WTC11 (cell line): Measurements from ENCODE around the gene BCAS3. TPM values are rescaled to one million over a fixed set of nuclear protein-coding genes. Genes with fewer than 3 reads are reported as not detected.

Experiments used
- ATAC-seq: fragments of 200-7000 bp; cut with Tn5 transposase; 2 replicates; pipeline ENCODE4 v1.10.0; 2021; ENCODE audit warnings: mild to moderate bottlenecking, moderate library complexity
- CTCF ChIA-PET: fragments of 300-600 bp; sonication (Branson Sonifier 250); formaldehyde crosslinking; loops from one replicate; lab custom pipeline; 2021; ENCODE audit warnings: antibody characterized with exemption; lab: Charles Lee
- POLR2A ChIA-PET: fragments of 350-600 bp; sonication (Branson Sonifier 250); formaldehyde crosslinking; loops from one replicate; lab custom pipeline; 2021; ENCODE audit warnings: antibody characterized with exemption; lab: Charles Lee
- DNase-seq: peaks from one replicate; pipeline ENCODE4 v3.0.0; 2021; ENCODE audit warnings: low spot score
- H3K27ac Mint-ChIP-seq: 2 replicates; pipeline ENCODE4 v1.8.0; 2021; ENCODE audit warnings: mixed read lengths
- H3K27me3 Mint-ChIP-seq: 2 replicates; pipeline ENCODE4 v1.8.0; 2021; ENCODE audit warnings: low read depth, mild to moderate bottlenecking, moderate library complexity, mixed read lengths
- H3K36me3 Mint-ChIP-seq: 2 replicates; pipeline ENCODE4 v1.8.0; 2021; ENCODE audit warnings: mixed read lengths
- H3K4me1 Mint-ChIP-seq: 2 replicates; pipeline ENCODE4 v1.8.0; 2022; ENCODE audit warnings: mixed read lengths
- H3K4me3 Mint-ChIP-seq: 2 replicates; pipeline ENCODE4 v1.8.0; 2021; ENCODE audit warnings: mild to moderate bottlenecking, moderate library complexity, mixed read lengths
- H3K9me3 Mint-ChIP-seq: 2 replicates; pipeline ENCODE4 v1.8.0; 2021; ENCODE audit warnings: mixed read lengths
- ATF1 ChIP-seq: sonication (generic); formaldehyde crosslinking; IDR thresholded peaks from 2 replicates; pipeline ENCODE4 v1.8.1; 2023; ENCODE audit warnings: mild to moderate bottlenecking, moderate library complexity, missing genetic modification reagents
- CBFB ChIP-seq: sonication (generic); formaldehyde crosslinking; IDR thresholded peaks from 2 replicates; pipeline ENCODE4 v1.8.1; 2022; ENCODE audit warnings: mild to moderate bottlenecking, low read depth, missing genetic modification reagents
- FOXK1 ChIP-seq: sonication (generic); formaldehyde crosslinking; IDR thresholded peaks from 2 replicates; pipeline ENCODE4 v1.8.0; 2022; ENCODE audit warnings: mild to moderate bottlenecking, moderate library complexity, missing genetic modification reagents
- GRHL2 ChIP-seq: fragments of 250-450 bp; sonication (Bioruptor Pico); IDR thresholded peaks from 2 replicates; pipeline ENCODE4 v1.8.0; 2022; ENCODE audit warnings: mild to moderate bottlenecking, moderate library complexity; ENCODE audit not compliant: insufficient replicate concordance, severe bottlenecking
- HMGA2 ChIP-seq: fragments of 250-450 bp; sonication (Bioruptor Pico); IDR thresholded peaks from 2 replicates; pipeline ENCODE4 v1.4.0; 2021; ENCODE audit warnings: mild to moderate bottlenecking, moderate library complexity
- IRF2 ChIP-seq: sonication (generic); formaldehyde crosslinking; IDR thresholded peaks from 2 replicates; pipeline ENCODE4 v1.8.0; 2022; ENCODE audit warnings: low read depth, missing genetic modification reagents, borderline replicate concordance
- NR2C2 ChIP-seq: sonication (generic); formaldehyde crosslinking; IDR thresholded peaks from 2 replicates; pipeline ENCODE4 v1.8.0; 2022; ENCODE audit warnings: mild to moderate bottlenecking, missing genetic modification reagents
- ZNF121 ChIP-seq: sonication (generic); formaldehyde crosslinking; IDR thresholded peaks from 2 replicates; pipeline ENCODE4 v1.8.0; 2023; ENCODE audit warnings: missing genetic modification reagents
- ZNF138 ChIP-seq: sonication (generic); formaldehyde crosslinking; conservative IDR thresholded peaks from 2 replicates; pipeline ENCODE4 v1.8.1; 2022; ENCODE audit warnings: mild to moderate bottlenecking, moderate library complexity, missing genetic modification reagents
- ZNF219 ChIP-seq: sonication (generic); formaldehyde crosslinking; IDR thresholded peaks from 2 replicates; pipeline ENCODE4 v1.8.0; 2023; ENCODE audit warnings: missing genetic modification reagents, mild to moderate bottlenecking, borderline replicate concordance
- ZNF232 ChIP-seq: sonication (generic); formaldehyde crosslinking; IDR thresholded peaks from 2 replicates; pipeline ENCODE4 v1.8.0; 2022; ENCODE audit warnings: mild to moderate bottlenecking, missing genetic modification reagents
- total RNA-seq: library from RNA; stranded (reverse); gene quantifications from 3 replicates; pipeline ENCODE4 v1.2.3, GENCODE V29; 2021
- TF ChIP-seq, protein P1 (sequence below): fragments of 250-450 bp; sonication (Bioruptor Pico); IDR thresholded peaks from 2 replicates; pipeline ENCODE4 v1.9.0; 2021; ENCODE audit warnings: mild to moderate bottlenecking, borderline replicate concordance
- TF ChIP-seq, protein P2 (sequence below): sonication (generic); formaldehyde crosslinking; IDR thresholded peaks from 2 replicates; pipeline ENCODE4 v1.8.0; 2022; ENCODE audit warnings: mild to moderate bottlenecking, missing genetic modification reagents
- TF ChIP-seq, protein P3 (sequence below): sonication (generic); formaldehyde crosslinking; IDR thresholded peaks from 2 replicates; pipeline ENCODE4 v1.8.1; 2022; ENCODE audit warnings: mild to moderate bottlenecking, moderate library complexity, missing genetic modification reagents
- TF ChIP-seq, protein P4 (sequence below): sonication (generic); formaldehyde crosslinking; IDR thresholded peaks from 2 replicates; pipeline ENCODE4 v1.8.1; 2023; ENCODE audit warnings: mild to moderate bottlenecking, missing genetic modification reagents, moderate library complexity
- TF ChIP-seq, protein P5 (sequence below): sonication (generic); formaldehyde crosslinking; IDR thresholded peaks from 2 replicates; pipeline ENCODE4 v1.8.1; 2023; ENCODE audit warnings: mild to moderate bottlenecking, missing genetic modification reagents, moderate library complexity
- TF ChIP-seq, protein P6 (sequence below): sonication (generic); formaldehyde crosslinking; IDR thresholded peaks from 2 replicates; pipeline ENCODE4 v1.8.0; 2022; ENCODE audit warnings: mild to moderate bottlenecking, missing genetic modification reagents
- TF ChIP-seq, protein P7 (sequence below): sonication (generic); formaldehyde crosslinking; IDR thresholded peaks from 2 replicates; pipeline ENCODE4 v1.8.0; 2022; ENCODE audit warnings: mild to moderate bottlenecking, missing genetic modification reagents
- TF ChIP-seq, protein P8 (sequence below): fragments of 250-450 bp; sonication (Bioruptor Pico); IDR thresholded peaks from 2 replicates; pipeline ENCODE4 v1.9.0; 2021; ENCODE audit warnings: mild to moderate bottlenecking
- TF ChIP-seq, protein P9 (sequence below): sonication (generic); formaldehyde crosslinking; IDR thresholded peaks from 2 replicates; pipeline ENCODE4 v1.8.0; 2022; ENCODE audit warnings: mild to moderate bottlenecking, missing genetic modification reagents

BCAS3 gene
- total RNA-seq, 1 experiment from 2014 or later, result 15.5 TPM

DNA sequence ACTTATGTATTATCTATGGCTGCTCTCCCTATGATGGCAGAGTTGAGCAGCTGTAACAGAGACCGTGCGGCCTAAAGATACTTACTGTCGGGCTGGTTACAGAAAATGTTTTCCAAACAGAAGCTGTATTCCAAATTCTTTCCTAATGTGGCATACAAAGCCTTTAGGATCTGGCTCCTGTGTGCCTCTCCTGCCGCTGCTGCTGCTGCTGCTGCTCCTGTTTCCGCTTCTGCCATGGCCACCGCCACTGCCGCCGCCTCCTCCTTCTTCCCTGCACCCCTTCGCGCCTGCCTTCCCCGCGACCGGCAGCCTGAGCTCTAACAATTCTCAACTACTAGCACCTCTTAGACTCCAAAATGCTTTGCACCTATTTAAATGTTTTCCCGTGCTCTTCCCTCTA, 458.1 kb downstream of the BCAS3 start:
- H3K36me3 Mint-ChIP-seq, result no peaks in the 10 kb centered on the region
- no peaks in the 10 kb centered on the region for H3K9me3 Mint-ChIP-seq
- DNase-seq, result no peak
- H3K27ac Mint-ChIP-seq, result no peak overlapping the region
- no peak for ATAC-seq
- H3K4me3 Mint-ChIP-seq, result no peak overlapping the region
- CTCF ChIA-PET, result interaction anchor here (1.1 kb wide), 1 partner anchor 415 kb away, joined by 4 read pairs; no protein-coding TSS in a partner anchor
- POLR2A ChIA-PET, result no interaction called here
- TF ChIP-seq GRHL2 (CRISPR knock-in tag), result no peak
- TF ChIP-seq IRF2 (CRISPR knock-in tag), result no peak
- TF ChIP-seq, protein P1, sequence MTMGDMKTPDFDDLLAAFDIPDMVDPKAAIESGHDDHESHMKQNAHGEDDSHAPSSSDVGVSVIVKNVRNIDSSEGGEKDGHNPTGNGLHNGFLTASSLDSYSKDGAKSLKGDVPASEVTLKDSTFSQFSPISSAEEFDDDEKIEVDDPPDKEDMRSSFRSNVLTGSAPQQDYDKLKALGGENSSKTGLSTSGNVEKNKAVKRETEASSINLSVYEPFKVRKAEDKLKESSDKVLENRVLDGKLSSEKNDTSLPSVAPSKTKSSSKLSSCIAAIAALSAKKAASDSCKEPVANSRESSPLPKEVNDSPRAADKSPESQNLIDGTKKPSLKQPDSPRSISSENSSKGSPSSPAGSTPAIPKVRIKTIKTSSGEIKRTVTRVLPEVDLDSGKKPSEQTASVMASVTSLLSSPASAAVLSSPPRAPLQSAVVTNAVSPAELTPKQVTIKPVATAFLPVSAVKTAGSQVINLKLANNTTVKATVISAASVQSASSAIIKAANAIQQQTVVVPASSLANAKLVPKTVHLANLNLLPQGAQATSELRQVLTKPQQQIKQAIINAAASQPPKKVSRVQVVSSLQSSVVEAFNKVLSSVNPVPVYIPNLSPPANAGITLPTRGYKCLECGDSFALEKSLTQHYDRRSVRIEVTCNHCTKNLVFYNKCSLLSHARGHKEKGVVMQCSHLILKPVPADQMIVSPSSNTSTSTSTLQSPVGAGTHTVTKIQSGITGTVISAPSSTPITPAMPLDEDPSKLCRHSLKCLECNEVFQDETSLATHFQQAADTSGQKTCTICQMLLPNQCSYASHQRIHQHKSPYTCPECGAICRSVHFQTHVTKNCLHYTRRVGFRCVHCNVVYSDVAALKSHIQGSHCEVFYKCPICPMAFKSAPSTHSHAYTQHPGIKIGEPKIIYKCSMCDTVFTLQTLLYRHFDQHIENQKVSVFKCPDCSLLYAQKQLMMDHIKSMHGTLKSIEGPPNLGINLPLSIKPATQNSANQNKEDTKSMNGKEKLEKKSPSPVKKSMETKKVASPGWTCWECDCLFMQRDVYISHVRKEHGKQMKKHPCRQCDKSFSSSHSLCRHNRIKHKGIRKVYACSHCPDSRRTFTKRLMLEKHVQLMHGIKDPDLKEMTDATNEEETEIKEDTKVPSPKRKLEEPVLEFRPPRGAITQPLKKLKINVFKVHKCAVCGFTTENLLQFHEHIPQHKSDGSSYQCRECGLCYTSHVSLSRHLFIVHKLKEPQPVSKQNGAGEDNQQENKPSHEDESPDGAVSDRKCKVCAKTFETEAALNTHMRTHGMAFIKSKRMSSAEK, result no peak
- TF ChIP-seq ZNF219 (CRISPR knock-in tag), result no peak
- TF ChIP-seq, protein P2, sequence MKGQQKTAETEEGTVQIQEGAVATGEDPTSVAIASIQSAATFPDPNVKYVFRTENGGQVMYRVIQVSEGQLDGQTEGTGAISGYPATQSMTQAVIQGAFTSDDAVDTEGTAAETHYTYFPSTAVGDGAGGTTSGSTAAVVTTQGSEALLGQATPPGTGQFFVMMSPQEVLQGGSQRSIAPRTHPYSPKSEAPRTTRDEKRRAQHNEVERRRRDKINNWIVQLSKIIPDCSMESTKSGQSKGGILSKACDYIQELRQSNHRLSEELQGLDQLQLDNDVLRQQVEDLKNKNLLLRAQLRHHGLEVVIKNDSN (CRISPR knock-in tag), result no peak
- TF ChIP-seq HMGA2 (CRISPR knock-in tag), result no peak
- TF ChIP-seq, protein P3, sequence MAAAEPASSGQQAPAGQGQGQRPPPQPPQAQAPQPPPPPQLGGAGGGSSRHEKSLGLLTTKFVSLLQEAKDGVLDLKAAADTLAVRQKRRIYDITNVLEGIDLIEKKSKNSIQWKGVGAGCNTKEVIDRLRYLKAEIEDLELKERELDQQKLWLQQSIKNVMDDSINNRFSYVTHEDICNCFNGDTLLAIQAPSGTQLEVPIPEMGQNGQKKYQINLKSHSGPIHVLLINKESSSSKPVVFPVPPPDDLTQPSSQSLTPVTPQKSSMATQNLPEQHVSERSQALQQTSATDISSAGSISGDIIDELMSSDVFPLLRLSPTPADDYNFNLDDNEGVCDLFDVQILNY (CRISPR knock-in tag), result no peak
- TF ChIP-seq, protein P4, sequence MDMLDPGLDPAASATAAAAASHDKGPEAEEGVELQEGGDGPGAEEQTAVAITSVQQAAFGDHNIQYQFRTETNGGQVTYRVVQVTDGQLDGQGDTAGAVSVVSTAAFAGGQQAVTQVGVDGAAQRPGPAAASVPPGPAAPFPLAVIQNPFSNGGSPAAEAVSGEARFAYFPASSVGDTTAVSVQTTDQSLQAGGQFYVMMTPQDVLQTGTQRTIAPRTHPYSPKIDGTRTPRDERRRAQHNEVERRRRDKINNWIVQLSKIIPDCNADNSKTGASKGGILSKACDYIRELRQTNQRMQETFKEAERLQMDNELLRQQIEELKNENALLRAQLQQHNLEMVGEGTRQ (CRISPR knock-in tag), result no peak
- TF ChIP-seq, protein P5, sequence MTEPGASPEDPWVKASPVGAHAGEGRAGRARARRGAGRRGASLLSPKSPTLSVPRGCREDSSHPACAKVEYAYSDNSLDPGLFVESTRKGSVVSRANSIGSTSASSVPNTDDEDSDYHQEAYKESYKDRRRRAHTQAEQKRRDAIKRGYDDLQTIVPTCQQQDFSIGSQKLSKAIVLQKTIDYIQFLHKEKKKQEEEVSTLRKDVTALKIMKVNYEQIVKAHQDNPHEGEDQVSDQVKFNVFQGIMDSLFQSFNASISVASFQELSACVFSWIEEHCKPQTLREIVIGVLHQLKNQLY (CRISPR knock-in tag), result no peak
- no peak for TF ChIP-seq ZNF138 (CRISPR knock-in tag)
- no peak for TF ChIP-seq ZNF121
- TF ChIP-seq, protein P6, sequence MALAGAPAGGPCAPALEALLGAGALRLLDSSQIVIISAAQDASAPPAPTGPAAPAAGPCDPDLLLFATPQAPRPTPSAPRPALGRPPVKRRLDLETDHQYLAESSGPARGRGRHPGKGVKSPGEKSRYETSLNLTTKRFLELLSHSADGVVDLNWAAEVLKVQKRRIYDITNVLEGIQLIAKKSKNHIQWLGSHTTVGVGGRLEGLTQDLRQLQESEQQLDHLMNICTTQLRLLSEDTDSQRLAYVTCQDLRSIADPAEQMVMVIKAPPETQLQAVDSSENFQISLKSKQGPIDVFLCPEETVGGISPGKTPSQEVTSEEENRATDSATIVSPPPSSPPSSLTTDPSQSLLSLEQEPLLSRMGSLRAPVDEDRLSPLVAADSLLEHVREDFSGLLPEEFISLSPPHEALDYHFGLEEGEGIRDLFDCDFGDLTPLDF (CRISPR knock-in tag), result no peak
- TF ChIP-seq, protein P7, sequence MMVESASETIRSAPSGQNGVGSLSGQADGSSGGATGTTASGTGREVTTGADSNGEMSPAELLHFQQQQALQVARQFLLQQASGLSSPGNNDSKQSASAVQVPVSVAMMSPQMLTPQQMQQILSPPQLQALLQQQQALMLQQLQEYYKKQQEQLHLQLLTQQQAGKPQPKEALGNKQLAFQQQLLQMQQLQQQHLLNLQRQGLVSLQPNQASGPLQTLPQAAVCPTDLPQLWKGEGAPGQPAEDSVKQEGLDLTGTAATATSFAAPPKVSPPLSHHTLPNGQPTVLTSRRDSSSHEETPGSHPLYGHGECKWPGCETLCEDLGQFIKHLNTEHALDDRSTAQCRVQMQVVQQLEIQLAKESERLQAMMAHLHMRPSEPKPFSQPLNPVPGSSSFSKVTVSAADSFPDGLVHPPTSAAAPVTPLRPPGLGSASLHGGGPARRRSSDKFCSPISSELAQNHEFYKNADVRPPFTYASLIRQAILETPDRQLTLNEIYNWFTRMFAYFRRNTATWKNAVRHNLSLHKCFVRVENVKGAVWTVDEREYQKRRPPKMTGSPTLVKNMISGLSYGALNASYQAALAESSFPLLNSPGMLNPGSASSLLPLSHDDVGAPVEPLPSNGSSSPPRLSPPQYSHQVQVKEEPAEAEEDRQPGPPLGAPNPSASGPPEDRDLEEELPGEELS (CRISPR knock-in tag), result no peak
- TF ChIP-seq, protein P8, sequence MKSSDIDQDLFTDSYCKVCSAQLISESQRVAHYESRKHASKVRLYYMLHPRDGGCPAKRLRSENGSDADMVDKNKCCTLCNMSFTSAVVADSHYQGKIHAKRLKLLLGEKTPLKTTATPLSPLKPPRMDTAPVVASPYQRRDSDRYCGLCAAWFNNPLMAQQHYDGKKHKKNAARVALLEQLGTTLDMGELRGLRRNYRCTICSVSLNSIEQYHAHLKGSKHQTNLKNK, result no peak
- TF ChIP-seq FOXK1 (CRISPR knock-in tag), result no peak
- TF ChIP-seq, protein P9, sequence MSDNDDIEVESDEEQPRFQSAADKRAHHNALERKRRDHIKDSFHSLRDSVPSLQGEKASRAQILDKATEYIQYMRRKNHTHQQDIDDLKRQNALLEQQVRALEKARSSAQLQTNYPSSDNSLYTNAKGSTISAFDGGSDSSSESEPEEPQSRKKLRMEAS (CRISPR knock-in tag), result no peak
- TF ChIP-seq CBFB, result no peak
- no peak for TF ChIP-seq NR2C2 (CRISPR knock-in tag)
- no peak for TF ChIP-seq ZNF232
- TF ChIP-seq ATF1, result no peak
- TF ChIP-seq, all 79 proteins: peak for 0
- no peaks in the 10 kb centered on the region for H3K4me1 Mint-ChIP-seq
- H3K27me3 Mint-ChIP-seq, result no peaks in the 10 kb centered on the region
